Lower leg skin (tissue), 3 donors: Measurements from ENCODE around the gene PON3.

ENCODE experiments used
- POLR2A ChIP-seq, 2 donors: fragments of 450-650 bp; IDR thresholded peaks; one replicate each; pipeline ENCODE4 v1.6.1; 2016 to 2017; ENCODE audit warnings: antibody characterized with exemption in 2 of 2, mild to moderate bottlenecking in 1 of 2, moderate library complexity in 1 of 2
- TF ChIP-seq, protein P1 (sequence below), 3 donors: fragments of 450-650 bp; IDR thresholded peaks; one replicate each; pipeline ENCODE4 v1.5.1; 2016; ENCODE audit warnings: antibody characterized with exemption in 3 of 3, mild to moderate bottlenecking in 3 of 3, moderate library complexity in 2 of 3

DNA sequence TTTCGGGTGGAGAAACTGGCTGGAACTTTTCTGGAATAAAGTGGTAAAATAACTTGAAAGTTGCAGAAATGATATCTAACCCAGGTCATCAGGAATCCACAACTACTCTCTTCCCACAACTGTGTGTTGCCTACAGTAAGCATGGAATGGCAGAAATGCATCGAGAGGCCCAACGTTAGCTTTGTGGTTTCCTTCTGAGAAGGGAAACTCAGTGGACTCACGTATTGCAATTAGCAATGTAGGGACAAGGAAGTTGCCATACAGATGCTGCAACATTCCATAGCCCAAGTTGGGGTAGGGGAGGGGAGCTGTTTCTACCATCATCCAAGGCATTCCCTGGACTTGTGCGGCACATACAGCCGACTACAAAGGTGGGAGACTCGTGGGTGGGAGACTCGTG lies 73.8 kb downstream of the PON3 start:
- TF ChIP-seq, protein P1, sequence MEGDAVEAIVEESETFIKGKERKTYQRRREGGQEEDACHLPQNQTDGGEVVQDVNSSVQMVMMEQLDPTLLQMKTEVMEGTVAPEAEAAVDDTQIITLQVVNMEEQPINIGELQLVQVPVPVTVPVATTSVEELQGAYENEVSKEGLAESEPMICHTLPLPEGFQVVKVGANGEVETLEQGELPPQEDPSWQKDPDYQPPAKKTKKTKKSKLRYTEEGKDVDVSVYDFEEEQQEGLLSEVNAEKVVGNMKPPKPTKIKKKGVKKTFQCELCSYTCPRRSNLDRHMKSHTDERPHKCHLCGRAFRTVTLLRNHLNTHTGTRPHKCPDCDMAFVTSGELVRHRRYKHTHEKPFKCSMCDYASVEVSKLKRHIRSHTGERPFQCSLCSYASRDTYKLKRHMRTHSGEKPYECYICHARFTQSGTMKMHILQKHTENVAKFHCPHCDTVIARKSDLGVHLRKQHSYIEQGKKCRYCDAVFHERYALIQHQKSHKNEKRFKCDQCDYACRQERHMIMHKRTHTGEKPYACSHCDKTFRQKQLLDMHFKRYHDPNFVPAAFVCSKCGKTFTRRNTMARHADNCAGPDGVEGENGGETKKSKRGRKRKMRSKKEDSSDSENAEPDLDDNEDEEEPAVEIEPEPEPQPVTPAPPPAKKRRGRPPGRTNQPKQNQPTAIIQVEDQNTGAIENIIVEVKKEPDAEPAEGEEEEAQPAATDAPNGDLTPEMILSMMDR (IDR thresholded peaks at IDR 0.05), result no peak
- no peak for TF ChIP-seq POLR2A (IDR thresholded peaks at IDR 0.05)
